GM19324 (cell line): Measurements from ENCODE around the gene KCNK4.

ENCODE experiments used
- ATAC-seq: cut with Tn5 transposase; IDR thresholded peaks from one replicate; pipeline ENCODE4 v1.9.1; 2021; ENCODE audit warnings: mild to moderate bottlenecking, moderate library complexity; ENCODE audit not compliant: unreplicated experiment, low FRiP score

Gene KCNK4

GRCh38 chr11:64291262-64291751 is at the start of gene KCNK4:
TSS of gene KCNK4 (plus strand) at chr11:64291302. CDS start at chr11:64293019, 1,717 bp downstream.
- ATAC-seq = no peak

DNA sequence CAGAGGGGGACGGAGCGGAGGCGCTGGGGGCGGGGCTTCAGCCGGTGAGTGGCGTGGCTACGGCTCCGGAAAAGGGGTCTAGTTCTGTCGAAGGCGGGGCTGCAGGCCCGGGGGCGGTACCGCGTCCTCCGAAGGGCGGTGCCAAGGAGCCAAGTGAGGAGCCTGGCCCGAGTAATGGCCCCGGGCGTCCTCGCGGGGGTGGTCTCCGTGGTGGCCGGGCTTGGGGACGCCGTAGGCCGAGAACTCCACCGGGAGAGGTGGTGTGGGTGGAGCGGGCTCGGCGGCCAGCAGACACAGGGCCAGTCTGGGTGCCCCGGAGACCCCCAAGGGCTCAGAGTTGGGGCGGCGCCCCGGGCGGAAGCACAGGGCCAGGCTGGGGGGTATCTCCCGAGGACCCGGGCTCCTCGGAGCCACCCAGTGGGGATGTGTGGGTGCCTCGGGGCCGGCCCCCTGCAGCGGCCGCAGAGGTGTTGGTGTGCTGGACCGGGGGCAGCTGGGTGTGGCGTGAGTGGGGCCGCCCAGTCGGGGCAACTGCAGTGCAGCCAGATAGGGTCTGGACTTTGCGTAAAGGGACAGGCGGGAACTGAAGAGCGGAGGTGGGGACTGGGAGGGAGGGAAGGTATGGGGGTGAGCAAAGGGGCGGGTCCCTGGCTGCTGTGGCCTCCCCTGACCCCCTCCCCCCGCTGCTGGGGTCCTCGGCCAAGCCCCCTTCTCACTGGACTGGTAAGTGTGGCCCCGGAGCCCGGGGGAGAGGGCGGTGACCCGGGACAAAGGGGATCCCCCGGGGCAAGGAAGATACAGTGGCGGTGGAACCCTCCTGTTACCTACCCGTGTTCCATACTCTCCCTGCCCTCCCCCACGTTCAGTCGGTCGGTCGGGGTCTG is 49.4 kb upstream of the KCNK4 start:
- ATAC-seq = peak; percentile 6

GRCh38 chr11:64243236-64243854 is 47.8 kb upstream of the KCNK4 start:
- no peak for ATAC-seq

GRCh38 chr11:64244107-64244506 is 47.0 kb upstream of the KCNK4 start:
- no peak for ATAC-seq

GRCh38 chr11:64244966-64245365 is 46.1 kb upstream of the KCNK4 start:
- no peak for ATAC-seq

- no peak for ATAC-seq
Measured at GRCh38 chr11:64245401-64245796, 45.7 kb upstream of the KCNK4 start.

DNA sequence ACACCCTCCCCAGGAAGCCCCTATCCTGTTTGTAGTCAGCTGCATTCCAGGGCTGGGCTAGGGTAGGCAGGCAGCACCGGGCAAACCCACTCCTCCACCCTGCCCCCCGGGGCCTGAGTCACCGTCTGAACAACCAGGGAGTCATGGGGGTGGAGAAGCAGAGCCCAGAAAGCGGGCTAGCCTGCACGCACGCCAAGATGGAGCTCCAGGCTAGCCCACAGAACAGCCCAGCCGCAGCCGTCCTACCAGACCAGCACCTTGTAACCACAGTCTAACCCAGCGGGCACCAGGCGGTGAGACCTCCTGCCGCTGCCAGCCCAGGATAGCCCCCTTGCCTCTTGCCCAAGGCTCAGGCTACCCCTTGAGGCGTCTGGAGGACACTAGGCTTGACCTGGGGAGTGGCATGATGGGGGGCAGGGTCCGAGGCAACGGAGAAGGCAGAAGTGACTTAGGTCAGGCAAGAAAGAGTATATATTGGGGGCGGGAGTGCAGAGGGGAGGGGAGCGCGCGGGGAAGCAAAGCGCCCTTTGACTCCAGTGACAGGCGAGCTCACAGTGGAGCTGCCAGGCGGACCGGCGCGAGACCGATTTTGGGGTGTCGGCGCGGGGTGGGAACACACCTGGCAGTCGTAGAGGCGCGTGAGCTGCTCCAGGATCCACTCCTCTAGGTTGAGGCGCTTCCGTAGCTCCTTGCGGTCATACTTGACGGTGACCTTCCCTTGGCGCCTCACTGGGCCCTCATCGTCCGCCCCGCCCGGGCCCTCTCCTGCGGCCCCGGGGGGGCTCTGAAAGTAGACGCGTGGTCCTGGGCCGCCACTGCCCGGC is 45.1 kb upstream of the KCNK4 start:
- ATAC-seq = no peak

DNA sequence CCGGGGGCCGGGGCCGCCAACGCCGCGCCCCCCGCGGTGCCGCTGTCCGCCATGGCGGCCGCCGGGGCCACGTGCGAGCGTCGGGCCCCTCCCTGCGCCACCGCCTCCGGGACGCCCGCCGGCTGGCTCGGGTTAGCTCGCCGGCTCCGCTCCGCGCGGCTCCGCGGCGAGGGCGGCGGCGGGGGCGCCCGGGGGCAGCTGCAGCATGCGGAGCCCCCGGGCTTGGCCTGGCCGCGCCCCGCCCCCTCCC is 44.6 kb upstream of the KCNK4 start:
- ATAC-seq = peak; percentile 16

- ATAC-seq = peak; percentile 37
Measured at GRCh38 chr11:64246871-64247728, 44.0 kb upstream of the KCNK4 start, which contains the start of gene PPP1R14B. TSS of gene PPP1R14B (minus strand) at chr11:64246943. CDS start at chr11:64246673, 270 bp downstream.

GRCh38 chr11:64247729-64248531 is 43.2 kb upstream of the KCNK4 start:
- no peak for ATAC-seq

DNA sequence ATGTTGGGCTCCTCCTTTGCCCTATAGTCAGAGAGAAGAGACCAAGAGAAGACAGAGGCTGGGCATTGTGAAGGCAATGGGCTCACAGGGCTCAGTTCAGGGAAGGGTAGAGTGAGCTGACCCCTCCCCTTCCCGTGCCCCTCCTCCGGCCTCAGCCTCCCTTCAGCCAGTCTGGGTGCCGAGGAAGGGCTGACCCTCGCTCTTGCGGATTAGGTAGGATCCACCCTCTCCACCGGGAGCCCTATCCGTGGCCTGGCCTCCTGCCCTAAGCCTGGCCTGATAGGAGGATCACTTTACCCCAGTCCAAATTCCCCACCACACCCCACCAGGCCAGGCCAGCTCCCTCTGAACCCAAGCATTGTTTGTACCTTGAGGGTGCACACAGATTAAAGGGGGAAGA is 42.5 kb upstream of the KCNK4 start:
- ATAC-seq = no peak

- no peak for ATAC-seq
Measured at GRCh38 chr11:64249038-64249437, 42.1 kb upstream of the KCNK4 start.

DNA sequence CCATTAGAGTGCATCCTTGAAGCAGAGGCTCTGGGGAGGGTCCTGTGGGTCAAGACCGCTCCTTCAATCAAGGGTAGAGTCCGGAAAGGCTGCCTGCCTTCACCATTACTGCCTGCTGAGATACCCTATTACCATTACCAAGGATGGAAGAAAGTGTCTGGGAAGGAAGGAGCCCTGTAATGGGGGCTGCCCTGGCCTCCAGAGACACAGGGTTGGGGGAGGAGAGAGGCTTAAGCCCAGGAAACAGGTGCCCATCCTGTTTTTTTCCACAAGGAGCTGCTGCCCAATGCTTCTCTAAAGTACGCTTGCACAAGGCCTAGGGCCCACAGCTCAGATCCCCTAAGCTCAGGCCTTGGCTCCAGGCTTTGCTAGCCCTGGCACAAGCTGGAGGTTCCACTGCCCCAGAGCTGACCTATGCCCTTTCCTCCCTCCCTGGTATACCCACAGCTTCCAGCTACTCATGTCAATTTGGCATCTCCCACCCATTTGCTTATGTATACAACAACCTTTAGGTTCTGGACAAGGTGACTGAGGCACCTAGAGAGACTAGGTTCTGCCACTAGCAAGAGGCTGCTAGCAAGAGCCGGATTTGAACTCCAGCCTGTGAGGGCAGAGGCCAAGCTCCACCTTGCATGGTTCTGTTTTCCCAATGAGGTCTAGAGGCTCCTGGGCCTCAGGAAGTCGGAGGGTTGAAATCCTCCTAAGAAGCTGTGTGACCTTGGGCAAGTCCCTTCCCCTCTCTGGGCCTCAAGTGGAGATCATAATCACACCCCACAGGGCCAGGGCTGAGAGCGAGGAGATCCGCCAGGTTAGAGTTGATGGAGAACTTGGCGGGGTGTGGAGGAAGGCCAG is 41.3 kb upstream of the KCNK4 start:
- no peak for ATAC-seq

GRCh38 chr11:64250415-64251015 is 40.6 kb upstream of the KCNK4 start:
- no peak for ATAC-seq

GRCh38 chr11:64251016-64251752 is 39.9 kb upstream of the KCNK4 start, which contains the start of gene PLCB3:
TSS of gene PLCB3 (plus strand) at chr11:64251530. CDS start at chr11:64251650, 120 bp downstream.
- ATAC-seq = peak; percentile 34

GRCh38 chr11:64251753-64252002 is 39.4 kb upstream of the KCNK4 start:
- ATAC-seq = no peak

DNA sequence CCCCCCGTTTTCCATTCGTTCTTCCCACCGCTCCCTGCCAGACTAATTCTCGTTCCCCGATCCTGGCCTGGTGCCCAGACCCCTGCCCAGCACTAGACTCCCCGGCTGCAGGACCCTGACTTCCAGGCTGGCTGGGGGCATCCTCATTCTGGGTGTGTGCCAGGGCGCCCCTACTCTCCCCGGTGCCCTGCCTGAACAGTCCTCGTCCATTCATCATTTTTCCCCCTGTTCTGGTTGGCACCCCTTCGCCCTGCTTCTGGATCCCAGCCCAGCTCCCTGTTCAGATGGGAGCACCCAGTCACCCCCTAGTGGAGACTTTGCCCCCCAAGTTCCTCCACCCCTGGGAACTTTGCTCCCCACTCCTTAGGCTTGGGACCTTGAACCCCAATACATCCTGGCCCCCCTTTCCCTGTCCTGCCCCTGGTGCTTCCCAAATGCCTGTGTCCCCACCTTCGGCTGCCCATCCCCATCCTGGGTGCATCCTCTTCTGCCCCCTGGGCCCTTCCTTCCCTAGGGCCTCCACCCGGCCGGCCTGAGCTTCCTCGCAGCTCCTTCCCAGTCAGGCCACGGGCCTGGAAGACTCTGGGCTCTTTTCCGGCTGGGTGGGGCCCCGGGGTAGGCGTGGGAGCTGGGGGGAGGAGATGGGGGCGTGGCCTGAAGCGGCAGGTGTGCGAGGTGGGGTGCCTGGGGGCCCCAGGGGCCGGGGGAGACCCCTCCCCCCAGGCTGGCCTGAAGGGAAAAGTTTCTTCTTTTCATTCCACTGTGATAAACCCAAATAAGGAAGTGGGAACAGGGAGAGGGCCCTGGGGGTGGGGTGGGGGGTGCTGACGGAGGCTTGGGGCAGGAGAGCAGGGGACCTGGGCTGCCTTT is 38.9 kb upstream of the KCNK4 start:
- ATAC-seq = no peak
